Measurements from ENCODE around the gene MADD.

Gene MADD

GRCh38 chr11:47357985-47358730, 88.2 kb downstream of the MADD start:
- no peak for DNase-seq (ENCODE audit: low read depth)

- no peak for DNase-seq (ENCODE audit: low read depth)
Measured at GRCh38 chr11:47358731-47359051, 88.8 kb downstream of the MADD start.

- no peak for DNase-seq (ENCODE audit: low read depth)
Measured at GRCh38 chr11:47359162-47359561, 89.2 kb downstream of the MADD start.

GRCh38 chr11:47359586-47359985, 89.7 kb downstream of the MADD start:
- DNase-seq (ENCODE audit: low read depth), result no peak

- no peak for DNase-seq (ENCODE audit: low read depth)
Measured at GRCh38 chr11:47360341-47360740, 90.4 kb downstream of the MADD start.

GRCh38 chr11:47361419-47361818, 91.5 kb downstream of the MADD start:
- no peak for DNase-seq (ENCODE audit: low read depth)

- no peak for DNase-seq (ENCODE audit: low read depth)
Measured at GRCh38 chr11:47366020-47366490, 96.1 kb downstream of the MADD start.

GRCh38 chr11:47369676-47370075, 99.7 kb downstream of the MADD start:
- no peak for DNase-seq (ENCODE audit: low read depth)

GRCh38 chr11:47372422-47372821, 102.5 kb downstream of the MADD start:
- no peak for DNase-seq (ENCODE audit: low read depth)

GRCh38 chr11:47373876-47374719, 104.2 kb downstream of the MADD start:
- peak; percentile 83 for DNase-seq (ENCODE audit: low read depth)

- no peak for DNase-seq (ENCODE audit: low read depth)
Measured at GRCh38 chr11:47374720-47375019, 104.7 kb downstream of the MADD start.

- DNase-seq (ENCODE audit: low read depth), result no peak
Measured at GRCh38 chr11:47375020-47375419, 105.1 kb downstream of the MADD start.

- no peak for DNase-seq (ENCODE audit: low read depth)
Measured at GRCh38 chr11:47375546-47376085, 105.7 kb downstream of the MADD start.

- DNase-seq (ENCODE audit: low read depth), result no peak
Measured at GRCh38 chr11:47376107-47376524, 106.2 kb downstream of the MADD start.

- no peak for DNase-seq (ENCODE audit: low read depth)
Measured at GRCh38 chr11:47376525-47377371, 106.8 kb downstream of the MADD start.

GRCh38 chr11:47377571-47378009, 107.7 kb downstream of the MADD start:
- DNase-seq (ENCODE audit: low read depth), result no peak

- DNase-seq (ENCODE audit: low read depth), result no peak
Measured at GRCh38 chr11:47378010-47378835, 108.3 kb downstream of the MADD start, which contains the start of gene SPI1. SPI1 (minus strand) TSS chr11:47378547; CDS start chr11:47378353, 194 bp downstream.

- DNase-seq (ENCODE audit: low read depth), result no peak
Measured at GRCh38 chr11:47378836-47379170, 108.9 kb downstream of the MADD start.

- no peak for DNase-seq (ENCODE audit: low read depth)
Measured at GRCh38 chr11:47379317-47379716, 109.4 kb downstream of the MADD start.
